ENCODE data around the gene GTPBP2. TPM values are rescaled to one million over a fixed set of nuclear protein-coding genes. Genes with fewer than 3 reads are reported as not detected.
A peak's percentile ranks its signal among the peaks of the same experiment; 100 is the strongest.

GTPBP2 gene
- total and polyA plus RNA-seq, 12 donors = 19.5 to 37.9 (median 25.5) TPM

GRCh38 chr6:43579171-43579570 is 49.9 kb downstream of the GTPBP2 start:
- Histone ChIP-seq H3K27me3 (no peaks in the 10 kb centered on the region), H3K9me3 (no peaks in the 10 kb centered on the region), H3K27ac (peak overlapping the region in 4 of 10 donors; percentile 24 to 64 (median 36)), H3K4me3 (no peak overlapping the region), H3K36me3 (peaks cover 0 to 22% (median 14%) of the 10 kb centered on the region in 9 donors), H3K4me1 (peaks cover 4 to 44% (median 32%) of the 10 kb centered on the region in 9 donors)
- ATAC-seq = no peak
- no peak for DNase-seq
- TF ChIP-seq, protein P1, sequence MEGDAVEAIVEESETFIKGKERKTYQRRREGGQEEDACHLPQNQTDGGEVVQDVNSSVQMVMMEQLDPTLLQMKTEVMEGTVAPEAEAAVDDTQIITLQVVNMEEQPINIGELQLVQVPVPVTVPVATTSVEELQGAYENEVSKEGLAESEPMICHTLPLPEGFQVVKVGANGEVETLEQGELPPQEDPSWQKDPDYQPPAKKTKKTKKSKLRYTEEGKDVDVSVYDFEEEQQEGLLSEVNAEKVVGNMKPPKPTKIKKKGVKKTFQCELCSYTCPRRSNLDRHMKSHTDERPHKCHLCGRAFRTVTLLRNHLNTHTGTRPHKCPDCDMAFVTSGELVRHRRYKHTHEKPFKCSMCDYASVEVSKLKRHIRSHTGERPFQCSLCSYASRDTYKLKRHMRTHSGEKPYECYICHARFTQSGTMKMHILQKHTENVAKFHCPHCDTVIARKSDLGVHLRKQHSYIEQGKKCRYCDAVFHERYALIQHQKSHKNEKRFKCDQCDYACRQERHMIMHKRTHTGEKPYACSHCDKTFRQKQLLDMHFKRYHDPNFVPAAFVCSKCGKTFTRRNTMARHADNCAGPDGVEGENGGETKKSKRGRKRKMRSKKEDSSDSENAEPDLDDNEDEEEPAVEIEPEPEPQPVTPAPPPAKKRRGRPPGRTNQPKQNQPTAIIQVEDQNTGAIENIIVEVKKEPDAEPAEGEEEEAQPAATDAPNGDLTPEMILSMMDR (IDR thresholded peaks at IDR 0.05) = no peak
- intact Hi-C loops (cut with DNase I) = no loop called here
- WGBS, 2 donors = 42 to 53% methylated on average over 2 of the region's 2 CpGs

- intact Hi-C loops (cut with DNase I) = no loop called here
- ATAC-seq (no peak), DNase-seq (no peak)
- WGBS, 2 donors = 60 to 78% methylated on average over 3 of the region's 3 CpGs
- TF ChIP-seq, protein P1 (IDR thresholded peaks at IDR 0.05) = no peak
- Histone ChIP-seq H3K27me3 (no peaks in the 10 kb centered on the region), H3K27ac (peak overlapping the region in 4 of 10 donors; percentile 24 to 64 (median 36)), H3K36me3 (peaks cover 0 to 18% (median 10%) of the 10 kb centered on the region in 9 donors), H3K9me3 (no peaks in the 10 kb centered on the region), H3K4me1 (peaks cover 4 to 46% (median 32%) of the 10 kb centered on the region in 9 donors), H3K4me3 (no peak overlapping the region)
Measured at GRCh38 chr6:43578748-43579147, 50.3 kb downstream of the GTPBP2 start.

DNA sequence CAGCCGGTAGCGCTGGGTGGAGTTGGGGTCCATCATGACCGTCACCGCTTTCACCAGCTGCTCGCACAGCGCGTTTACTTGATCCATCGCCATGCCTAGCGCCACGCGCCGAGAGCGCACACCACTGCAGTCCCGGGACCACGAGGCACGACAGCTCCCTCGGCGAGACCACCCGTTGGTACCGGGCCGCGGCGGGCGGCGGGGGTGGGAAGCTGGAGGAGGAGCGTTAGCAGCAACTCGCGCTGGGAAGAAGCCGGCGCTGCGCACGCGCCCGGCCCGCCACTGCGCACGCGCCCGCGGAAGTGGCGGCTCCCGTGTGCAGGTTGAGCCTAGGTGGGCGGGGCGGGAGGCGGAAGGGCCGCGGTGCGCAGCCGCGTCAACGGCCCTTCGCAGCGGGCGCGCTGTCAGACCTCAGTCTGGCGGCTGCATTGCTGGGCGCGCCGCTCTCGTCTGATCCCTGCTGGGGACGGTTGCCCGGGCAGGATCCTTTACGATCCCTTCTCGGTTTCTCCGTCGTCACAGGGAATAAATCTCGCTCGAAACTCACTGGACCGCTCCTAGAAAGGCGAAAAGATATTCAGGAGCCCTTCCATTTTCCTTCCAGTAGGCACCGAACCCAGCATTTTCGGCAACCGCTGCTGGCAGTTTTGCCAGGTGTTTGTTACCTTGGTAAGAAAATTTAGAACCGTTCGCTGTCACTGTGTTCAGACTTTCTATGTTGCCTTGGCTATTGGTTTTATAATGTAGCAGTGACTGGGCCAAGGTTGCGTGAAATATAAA is 53.1 kb downstream of the GTPBP2 start, which contains the start of the genes POLH and XPO5:
Gene POLH (plus strand): TSS at position 414 of the 780 bp plus-strand sequence. CDS start 6,135 bp downstream, outside the sequence.
Gene XPO5 (minus strand): TSS at position 267 of the 780 bp plus-strand sequence. CDS start 174 bp downstream, at position 93.
- Histone ChIP-seq H3K4me3 (peak within 1 kb of the TSS; percentile 69 to 100 (median 92)), H3K27ac (peak within 1 kb of the TSS; percentile 4 to 91 (median 84)), H3K4me1 (peaks cover 4 to 46% (median 32%) of the 10 kb centered on the region in 9 donors), H3K36me3 (peaks cover 0 to 26% (median 0%) of the 10 kb centered on the region in 9 donors), H3K9me3 (no peaks in the 10 kb centered on the region), H3K27me3 (no peaks in the 10 kb centered on the region)
- 0 to 1% methylated on average over 73 to 76 of the region's 76 CpGs for WGBS, 2 donors
- TF ChIP-seq, protein P1 (IDR thresholded peaks at IDR 0.05) = peak in 4 of 9 donors; percentile 26 to 49 (median 42)
- DNase-seq = peak; percentile 88 to 93
- ATAC-seq = peak; percentile 98 to 99 (median 99)
- intact Hi-C loops (cut with DNase I) = loop anchor here in 1 of 10 donors (2.0 kb wide), 1 partner anchor 59 kb away; the partner anchor contains the start of genes POLR1C and YIPF3

- no peaks in the 10 kb centered on the region for H3K9me3 ChIP-seq
- peak overlapping the region; percentile 69 to 100 (median 92) for H3K4me3 ChIP-seq
- DNase-seq (peak in 1 of 2 donors; percentile 48), ATAC-seq (peak in 7 of 8 donors; percentile 24 to 68 (median 52))
- peak overlapping the region in 9 of 10 donors; percentile 58 to 91 (median 85) for H3K27ac ChIP-seq
- H3K36me3 ChIP-seq = peaks cover 0 to 34% (median 7%) of the 10 kb centered on the region in 9 donors
- no peaks in the 10 kb centered on the region for H3K27me3 ChIP-seq
- TF ChIP-seq, protein P1 (IDR thresholded peaks at IDR 0.05) = no peak
- H3K4me1 ChIP-seq = peaks cover 4 to 46% (median 32%) of the 10 kb centered on the region in 9 donors
- intact Hi-C loops (cut with DNase I) = no loop called here
- WGBS, 2 donors = 0 to 1% methylated on average over 38 of the region's 38 CpGs
Measured at GRCh38 chr6:43575105-43575771, 53.8 kb downstream of the GTPBP2 start.

Measured in heart right ventricle (tissue), 16 donors.